Measurements from ENCODE around the gene FCER1G.

DNA sequence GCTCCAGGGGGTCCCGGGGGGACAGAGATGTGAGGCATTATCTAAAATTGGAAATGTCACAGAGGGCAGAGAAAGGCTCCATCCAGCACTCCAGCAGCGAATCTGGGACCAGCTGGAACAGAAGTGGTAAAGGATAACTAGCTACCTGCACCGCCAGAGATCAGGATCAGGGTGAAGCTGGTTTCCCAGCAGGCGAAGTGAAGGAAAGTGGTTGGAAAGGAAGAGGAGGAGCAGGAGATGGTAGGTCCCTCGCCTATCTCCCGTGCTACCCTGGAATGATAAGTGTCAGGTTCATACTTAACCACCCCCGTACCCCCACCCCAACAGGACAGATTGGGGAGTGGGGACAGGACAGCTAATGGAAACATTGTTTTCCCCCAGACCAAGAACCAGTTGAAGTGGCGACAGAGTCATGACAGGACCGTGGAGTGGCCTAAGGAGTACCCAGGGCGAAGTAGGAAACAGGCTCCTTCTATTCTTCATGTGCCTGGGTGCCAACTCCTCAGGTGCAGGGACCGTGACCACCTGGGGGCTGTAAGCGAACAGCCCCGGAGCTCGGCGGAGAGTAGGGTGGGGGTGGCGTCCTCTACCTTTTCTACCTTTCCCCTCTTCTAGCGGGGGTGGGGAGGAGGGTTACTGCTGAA is 38.5 kb upstream of the FCER1G start:
- TF ChIP-seq, protein P1, sequence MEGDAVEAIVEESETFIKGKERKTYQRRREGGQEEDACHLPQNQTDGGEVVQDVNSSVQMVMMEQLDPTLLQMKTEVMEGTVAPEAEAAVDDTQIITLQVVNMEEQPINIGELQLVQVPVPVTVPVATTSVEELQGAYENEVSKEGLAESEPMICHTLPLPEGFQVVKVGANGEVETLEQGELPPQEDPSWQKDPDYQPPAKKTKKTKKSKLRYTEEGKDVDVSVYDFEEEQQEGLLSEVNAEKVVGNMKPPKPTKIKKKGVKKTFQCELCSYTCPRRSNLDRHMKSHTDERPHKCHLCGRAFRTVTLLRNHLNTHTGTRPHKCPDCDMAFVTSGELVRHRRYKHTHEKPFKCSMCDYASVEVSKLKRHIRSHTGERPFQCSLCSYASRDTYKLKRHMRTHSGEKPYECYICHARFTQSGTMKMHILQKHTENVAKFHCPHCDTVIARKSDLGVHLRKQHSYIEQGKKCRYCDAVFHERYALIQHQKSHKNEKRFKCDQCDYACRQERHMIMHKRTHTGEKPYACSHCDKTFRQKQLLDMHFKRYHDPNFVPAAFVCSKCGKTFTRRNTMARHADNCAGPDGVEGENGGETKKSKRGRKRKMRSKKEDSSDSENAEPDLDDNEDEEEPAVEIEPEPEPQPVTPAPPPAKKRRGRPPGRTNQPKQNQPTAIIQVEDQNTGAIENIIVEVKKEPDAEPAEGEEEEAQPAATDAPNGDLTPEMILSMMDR (IDR thresholded peaks at IDR 0.05; ENCODE audit: insufficient read depth, low read length, poor library complexity, severe bottlenecking) = no peak
- no peak for TF ChIP-seq EZH2phosphoT487 (conservative IDR thresholded peaks at IDR 0.05; ENCODE audit: low read length)

All from SU-DHL-6 (cell line).